ENCODE results near the gene VPS39. TPM values are rescaled to one million over a fixed set of nuclear protein-coding genes. Genes with fewer than 3 reads are reported as not detected.

Gene VPS39
- total RNA-seq, 1 experiment from 2014 or later: 46.9 TPM

GRCh38 chr15:42149493-42150218 lies 58.4 kb downstream of the VPS39 start:
- Histone ChIP-seq H3K9me3 (ENCODE audit: low read depth, low read length, poor library complexity, severe bottlenecking) (no peaks in the 10 kb centered on the region), H3K4me1 (ENCODE audit: insufficient read depth, low read length, poor library complexity, severe bottlenecking) (no peaks in the 10 kb centered on the region), H3K27ac (ENCODE audit: low read depth, low read length, poor library complexity, severe bottlenecking) (no peak overlapping the region), H3K4me3 (ENCODE audit: low read depth, low read length, poor library complexity, severe bottlenecking) (no peak overlapping the region), H3K36me3 (ENCODE audit: insufficient read depth, low read length, poor library complexity, severe bottlenecking) (no peaks in the 10 kb centered on the region), H3K27me3 (replicated peaks; ENCODE audit: insufficient read depth, low read depth, low read length, poor library complexity) (no peaks in the 10 kb centered on the region)
- ChIA-PET CTCF (no interaction called here), POLR2A (ENCODE audit: low non-redundant PET) (interaction anchor here (0.7 kb wide), 1 partner anchor 41 kb away, joined by 5 read pairs; no protein-coding TSS in a partner anchor)
- no peak for DNase-seq (ENCODE audit: low spot score)
- TF ChIP-seq CTCF (conservative IDR thresholded peaks at IDR 0.05; ENCODE audit: low read depth, low read length): no peak
- TF ChIP-seq EZH2 (IDR thresholded peaks at IDR 0.05; ENCODE audit: borderline replicate concordance, low read depth, low read length, poor library complexity, severe bottlenecking): no peak
- intact Hi-C loops (cut with micrococcal nuclease; ENCODE audit: unreplicated experiment): no loop called here
- BruUV-seq (replicated peaks): no TSS peak

GRCh38 chr15:42148808-42149492 lies 59.2 kb downstream of the VPS39 start:
- no TSS peak for BruUV-seq (replicated peaks)
- TF ChIP-seq EZH2 (IDR thresholded peaks at IDR 0.05; ENCODE audit: borderline replicate concordance, low read depth, low read length, poor library complexity, severe bottlenecking): no peak
- no peak for TF ChIP-seq CTCF (conservative IDR thresholded peaks at IDR 0.05; ENCODE audit: low read depth, low read length)
- H3K9me3 ChIP-seq (ENCODE audit: low read depth, low read length, poor library complexity, severe bottlenecking): no peaks in the 10 kb centered on the region
- H3K36me3 ChIP-seq (ENCODE audit: insufficient read depth, low read length, poor library complexity, severe bottlenecking): no peaks in the 10 kb centered on the region
- H3K4me1 ChIP-seq (ENCODE audit: insufficient read depth, low read length, poor library complexity, severe bottlenecking): no peaks in the 10 kb centered on the region
- H3K4me3 ChIP-seq (ENCODE audit: low read depth, low read length, poor library complexity, severe bottlenecking): no peak overlapping the region
- intact Hi-C loops (cut with micrococcal nuclease; ENCODE audit: unreplicated experiment): no loop called here
- CTCF ChIA-PET: no interaction called here
- H3K27ac ChIP-seq (ENCODE audit: low read depth, low read length, poor library complexity, severe bottlenecking): no peak overlapping the region
- no peaks in the 10 kb centered on the region for H3K27me3 ChIP-seq (replicated peaks; ENCODE audit: insufficient read depth, low read depth, low read length, poor library complexity)
- DNase-seq (ENCODE audit: low spot score): no peak
- POLR2A ChIA-PET (ENCODE audit: low non-redundant PET): interaction anchor here (0.7 kb wide), 1 partner anchor 41 kb away, joined by 5 read pairs; no protein-coding TSS in a partner anchor

- Histone ChIP-seq H3K4me3 (ENCODE audit: low read depth, low read length, poor library complexity, severe bottlenecking) (no peak overlapping the region), H3K27me3 (replicated peaks; ENCODE audit: insufficient read depth, low read depth, low read length, poor library complexity) (no peaks in the 10 kb centered on the region), H3K36me3 (ENCODE audit: insufficient read depth, low read length, poor library complexity, severe bottlenecking) (no peaks in the 10 kb centered on the region), H3K27ac (ENCODE audit: low read depth, low read length, poor library complexity, severe bottlenecking) (no peak overlapping the region), H3K9me3 (ENCODE audit: low read depth, low read length, poor library complexity, severe bottlenecking) (no peaks in the 10 kb centered on the region), H3K4me1 (ENCODE audit: insufficient read depth, low read length, poor library complexity, severe bottlenecking) (no peaks in the 10 kb centered on the region)
- ChIA-PET CTCF (no interaction called here), POLR2A (ENCODE audit: low non-redundant PET) (no interaction called here)
- intact Hi-C loops (cut with micrococcal nuclease; ENCODE audit: unreplicated experiment): no loop called here
- BruUV-seq (replicated peaks): no TSS peak
- no peak for TF ChIP-seq CTCF (conservative IDR thresholded peaks at IDR 0.05; ENCODE audit: low read depth, low read length)
- no peak for TF ChIP-seq EZH2 (IDR thresholded peaks at IDR 0.05; ENCODE audit: borderline replicate concordance, low read depth, low read length, poor library complexity, severe bottlenecking)
- no peak for DNase-seq (ENCODE audit: low spot score)
These were observed 60.7 kb downstream of the VPS39 start for GRCh38 chr15:42147431-42147735.
